SK-N-MC (cell line): ENCODE measurements around the gene MRPL17.

Source experiments
- DNase-seq: peaks from one replicate; pipeline ENCODE4 v3.0.0-alpha.2; 2011; ENCODE audit warnings: low read depth, low spot score
- H3K27ac ChIP-seq: fragments of 200-600 bp; sonication (generic); 2 replicates; pipeline ENCODE4 v1.5.1; 2016; ENCODE audit warnings: mixed run types
- H3K36me3 ChIP-seq: fragments of 200-600 bp; sonication (generic); 2 replicates; pipeline ENCODE4 v1.6.1; 2017; ENCODE audit warnings: antibody characterized with exemption, low read length, mixed read lengths; ENCODE audit not compliant: insufficient read depth
- H3K4me3 ChIP-seq: fragments of 200-600 bp; sonication (generic); 2 replicates; pipeline ENCODE4 v1.5.1; 2016
- H3K9ac ChIP-seq: fragments of 200-600 bp; sonication (generic); 2 replicates; pipeline ENCODE4 v1.8.0; 2017; ENCODE audit warnings: mixed run types, mixed read lengths; ENCODE audit not compliant: insufficient read length
- H3K9me3 ChIP-seq: fragments of 200-600 bp; sonication (generic); 2 replicates; pipeline ENCODE4 v1.6.1; 2017; ENCODE audit warnings: low read depth, mild to moderate bottlenecking, antibody characterized with exemption, low read length, moderate library complexity, mixed read lengths
- EZH2 ChIP-seq: fragments of 200-600 bp; sonication (generic); IDR thresholded peaks from one replicate; pipeline ENCODE4 v1.6.1; 2017; ENCODE audit warnings: antibody characterized with exemption
- FOXP2 ChIP-seq: optimal IDR thresholded peaks from 2 replicates; pipeline ENCODE3; 2011; ENCODE audit warnings: mild to moderate bottlenecking, moderate library complexity; ENCODE audit not compliant: insufficient read depth; ENCODE audit errors: extremely low read length, control extremely low read depth
- POLR2AphosphoS5 ChIP-seq: IDR thresholded peaks from 2 replicates; pipeline ENCODE4 v1.6.1; 2012; ENCODE audit warnings: mild to moderate bottlenecking, low read depth, low read length, borderline replicate concordance

Gene MRPL17

DNA sequence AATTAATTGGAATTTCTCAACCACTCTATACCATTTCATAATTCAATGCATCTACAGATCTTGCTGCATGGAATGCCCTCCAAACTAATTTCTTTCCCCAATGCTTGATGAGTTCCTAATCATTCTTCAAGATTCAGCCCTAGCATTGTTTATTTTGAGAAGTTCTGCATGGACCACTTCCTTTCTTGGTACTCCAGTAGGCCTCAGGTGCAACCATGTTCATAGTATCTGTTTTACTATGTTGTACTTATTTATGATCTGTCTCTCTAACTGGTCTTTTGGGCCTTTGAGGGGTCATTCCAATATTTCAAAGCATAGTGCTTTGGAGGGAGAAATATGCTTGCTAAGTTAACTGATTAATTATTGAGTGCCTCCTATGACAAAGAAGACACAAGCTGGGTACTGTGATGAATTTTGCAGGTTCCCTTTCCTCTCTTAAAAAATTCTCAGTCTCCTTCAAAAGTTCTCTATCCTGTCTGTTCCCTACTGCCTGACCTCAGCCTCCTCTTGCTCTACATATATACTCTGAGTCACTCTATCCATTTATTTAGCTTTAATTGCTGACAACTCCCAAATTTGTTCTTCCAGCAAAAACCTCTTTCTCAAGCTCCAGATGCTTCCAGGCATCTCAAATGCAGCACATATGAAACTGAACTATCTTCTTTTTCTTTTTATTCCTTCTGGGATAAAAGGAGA, 9.5 kb downstream of the MRPL17 start:
- H3K27ac ChIP-seq: peak overlapping the region; percentile 79; the same call in 1 of the 2 replicates
- H3K36me3 ChIP-seq: peaks cover 4% of the 10 kb centered on the region; the same call in 1 of the 2 replicates
- H3K9ac ChIP-seq: no peak overlapping the region
- H3K4me3 ChIP-seq: no peak overlapping the region
- DNase-seq: no peak
- TF ChIP-seq POLR2AphosphoS5: no peak
- no peak for TF ChIP-seq FOXP2
- TF ChIP-seq EZH2: no peak
- H3K9me3 ChIP-seq: peaks cover 5% of the 10 kb centered on the region; the same call in 1 of the 2 replicates

DNA sequence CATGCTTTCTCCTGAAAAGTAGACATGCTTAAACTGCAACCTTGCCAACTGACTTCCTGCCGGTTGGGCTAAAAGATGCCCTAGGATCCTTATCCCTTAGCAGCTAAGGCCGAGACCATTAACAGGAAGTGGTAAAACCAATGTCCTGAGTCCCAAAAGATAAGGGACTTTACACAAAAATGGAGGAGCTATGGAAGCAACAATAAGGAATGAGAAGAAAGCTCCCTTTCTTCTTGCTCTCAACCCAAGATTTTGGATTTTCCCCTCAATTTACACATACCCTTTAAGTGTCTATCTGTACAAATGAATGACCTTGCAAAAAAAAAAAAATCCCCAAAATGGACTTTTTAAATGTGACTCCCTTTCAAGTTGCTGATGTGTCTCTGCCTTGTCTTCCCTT, 11.1 kb downstream of the MRPL17 start:
- Histone ChIP-seq H3K27ac (no peak overlapping the region), H3K36me3 (0 out of 2 replicates have a peak, but pooled peaks cover 4% of the 10 kb centered on the region), H3K9me3 (peaks cover 5% of the 10 kb centered on the region; the same call in 1 of the 2 replicates), H3K9ac (no peak overlapping the region), H3K4me3 (no peak overlapping the region)
- DNase-seq: no peak
- no peak for TF ChIP-seq FOXP2
- TF ChIP-seq POLR2AphosphoS5: no peak
- no peak for TF ChIP-seq EZH2

DNA sequence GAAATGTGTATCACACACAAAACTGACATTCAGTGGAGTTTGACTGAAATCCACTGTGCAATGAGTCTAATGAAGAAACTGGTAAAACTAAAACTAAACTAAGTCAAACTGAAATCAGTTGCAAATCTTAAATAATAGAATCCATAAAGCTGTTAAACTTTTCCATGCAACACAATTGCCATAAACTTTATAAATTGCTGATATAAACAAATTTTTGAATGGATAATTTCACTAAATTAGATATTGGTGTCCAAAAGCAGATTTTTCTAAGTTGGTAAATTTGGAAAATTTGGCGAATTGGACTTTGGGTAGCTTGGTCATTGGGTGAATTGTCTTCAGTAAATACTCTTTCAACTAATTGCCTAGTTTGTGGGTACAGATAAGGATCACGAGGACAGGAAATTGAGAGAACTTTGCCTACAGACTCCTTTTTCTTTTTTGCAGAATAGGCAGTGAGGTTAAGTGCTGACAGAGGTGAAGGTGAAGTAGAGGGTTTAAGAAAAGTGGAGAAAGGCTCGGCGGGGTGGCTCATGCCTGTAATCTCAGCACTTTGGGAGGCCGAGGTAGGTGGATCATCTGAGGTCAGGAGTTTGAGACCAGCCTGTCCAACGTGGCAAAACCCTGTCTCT, 12.8 kb downstream of the MRPL17 start:
- Histone ChIP-seq H3K9me3 (no peaks in the 10 kb centered on the region), H3K27ac (no peak overlapping the region), H3K36me3 (no peaks in the 10 kb centered on the region), H3K4me3 (no peak overlapping the region), H3K9ac (no peak overlapping the region)
- DNase-seq: no peak
- TF ChIP-seq POLR2AphosphoS5: no peak; the same call in 1 of the 2 replicates
- TF ChIP-seq EZH2: no peak
- TF ChIP-seq FOXP2: no peak

DNA sequence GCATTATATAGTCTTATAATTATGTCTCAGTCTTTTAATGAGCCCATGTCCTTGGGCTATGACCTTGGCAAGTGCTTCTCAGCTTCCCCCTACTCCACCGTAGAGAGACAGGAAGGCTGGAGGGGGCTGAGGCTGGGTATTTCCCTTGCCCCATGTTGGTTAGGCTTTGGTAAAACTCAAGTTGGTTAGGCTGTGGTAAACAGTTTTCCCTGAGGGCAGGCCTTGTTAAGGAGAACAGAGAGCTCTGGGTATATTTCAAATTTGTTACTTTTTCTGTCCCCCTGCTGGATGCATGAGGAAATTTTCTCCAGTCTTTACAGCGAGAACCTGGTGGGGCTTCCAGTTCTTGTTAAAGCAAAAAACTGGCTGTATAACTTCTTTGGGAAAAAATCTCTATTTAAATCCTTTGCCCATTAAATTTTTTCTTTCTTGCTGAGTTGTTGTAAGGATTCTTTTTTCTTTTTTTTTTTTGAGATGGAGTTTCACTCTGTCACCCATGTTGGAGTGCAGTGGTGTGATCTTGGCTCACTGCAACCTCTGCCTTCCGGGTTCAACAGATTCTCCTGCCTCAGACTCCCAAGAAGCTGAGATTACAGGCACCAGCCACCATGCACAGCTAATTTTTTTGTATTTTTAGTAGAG, 15.3 kb downstream of the MRPL17 start:
- Histone ChIP-seq H3K4me3 (no peak overlapping the region), H3K36me3 (no peaks in the 10 kb centered on the region), H3K27ac (no peak overlapping the region), H3K9me3 (no peaks in the 10 kb centered on the region), H3K9ac (no peak overlapping the region)
- TF ChIP-seq EZH2: no peak
- no peak for TF ChIP-seq FOXP2
- TF ChIP-seq POLR2AphosphoS5: no peak
- peak; percentile 39 for DNase-seq

DNA sequence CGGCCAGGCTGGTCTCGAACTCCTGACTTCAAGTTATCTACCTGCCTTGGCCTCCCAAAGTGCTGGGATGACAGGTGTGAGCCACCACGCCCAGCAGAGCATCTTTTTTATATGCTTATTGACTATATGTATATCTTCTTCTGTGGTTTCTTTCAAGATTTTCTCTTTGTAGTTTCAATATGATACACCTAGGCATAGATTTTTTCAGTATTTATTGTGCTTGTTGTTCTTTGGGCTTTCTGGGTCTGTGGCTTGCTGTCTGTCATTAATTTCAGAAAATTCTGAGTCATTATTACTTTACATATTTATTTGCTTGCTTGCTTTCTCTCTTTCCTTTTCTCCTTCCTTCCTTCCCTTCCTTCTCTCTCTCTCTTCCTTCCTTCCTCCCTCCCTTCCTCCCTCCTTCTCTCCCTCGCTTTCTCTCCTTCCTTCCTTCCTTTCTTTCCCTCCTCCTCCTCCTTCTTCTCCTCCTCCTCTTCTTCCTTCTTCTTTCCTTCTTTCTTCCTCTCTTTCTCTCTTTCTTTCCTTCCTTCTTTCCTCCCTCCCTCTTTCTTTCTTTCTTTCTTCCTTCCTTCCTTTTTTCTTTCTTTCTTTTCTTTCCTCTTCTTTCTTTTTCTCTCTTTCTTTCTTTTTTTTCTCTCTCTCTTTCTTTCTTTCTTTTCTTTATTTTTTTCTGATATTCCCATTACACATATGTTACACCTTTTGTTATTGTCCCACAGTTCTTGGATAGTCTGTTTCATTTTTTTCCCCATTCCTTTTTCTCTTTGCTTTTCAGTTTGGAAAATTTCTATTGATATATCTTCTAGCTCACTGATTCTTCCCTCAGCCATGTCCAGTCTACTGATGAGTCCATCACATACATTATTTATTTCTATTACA, 16.6 kb downstream of the MRPL17 start:
- Histone ChIP-seq H3K4me3 (no peak overlapping the region), H3K9me3 (no peaks in the 10 kb centered on the region), H3K36me3 (no peaks in the 10 kb centered on the region), H3K9ac (no peak overlapping the region), H3K27ac (no peak overlapping the region)
- TF ChIP-seq EZH2 (no peak), POLR2AphosphoS5 (no peak), FOXP2 (no peak)
- no peak for DNase-seq

DNA sequence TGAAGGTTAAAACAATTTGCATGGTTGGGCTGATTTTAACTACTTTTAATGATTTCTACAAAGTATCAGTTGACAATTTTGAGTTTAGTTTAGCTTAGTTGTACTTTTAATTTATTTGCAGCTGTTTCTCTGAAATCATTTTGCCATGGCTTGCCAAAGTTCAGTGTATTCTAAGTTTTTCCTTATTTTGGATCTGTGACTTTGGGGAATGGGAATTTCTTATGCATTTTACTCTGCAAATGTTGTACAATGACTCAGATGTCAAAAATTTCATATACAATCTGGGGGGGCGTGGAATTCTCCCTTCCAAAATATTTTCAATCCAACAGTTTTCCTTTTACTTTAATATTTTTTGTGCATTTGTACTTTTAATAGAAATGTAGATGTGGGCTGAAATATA, 18.6 kb downstream of the MRPL17 start:
- no peak for TF ChIP-seq EZH2
- TF ChIP-seq FOXP2: no peak
- no peak for TF ChIP-seq POLR2AphosphoS5
- Histone ChIP-seq H3K9ac (no peak overlapping the region), H3K27ac (peak overlapping the region; percentile 44; the same call in 1 of the 2 replicates), H3K9me3 (no peaks in the 10 kb centered on the region), H3K36me3 (no peaks in the 10 kb centered on the region), H3K4me3 (no peak overlapping the region)
- DNase-seq: no peak

DNA sequence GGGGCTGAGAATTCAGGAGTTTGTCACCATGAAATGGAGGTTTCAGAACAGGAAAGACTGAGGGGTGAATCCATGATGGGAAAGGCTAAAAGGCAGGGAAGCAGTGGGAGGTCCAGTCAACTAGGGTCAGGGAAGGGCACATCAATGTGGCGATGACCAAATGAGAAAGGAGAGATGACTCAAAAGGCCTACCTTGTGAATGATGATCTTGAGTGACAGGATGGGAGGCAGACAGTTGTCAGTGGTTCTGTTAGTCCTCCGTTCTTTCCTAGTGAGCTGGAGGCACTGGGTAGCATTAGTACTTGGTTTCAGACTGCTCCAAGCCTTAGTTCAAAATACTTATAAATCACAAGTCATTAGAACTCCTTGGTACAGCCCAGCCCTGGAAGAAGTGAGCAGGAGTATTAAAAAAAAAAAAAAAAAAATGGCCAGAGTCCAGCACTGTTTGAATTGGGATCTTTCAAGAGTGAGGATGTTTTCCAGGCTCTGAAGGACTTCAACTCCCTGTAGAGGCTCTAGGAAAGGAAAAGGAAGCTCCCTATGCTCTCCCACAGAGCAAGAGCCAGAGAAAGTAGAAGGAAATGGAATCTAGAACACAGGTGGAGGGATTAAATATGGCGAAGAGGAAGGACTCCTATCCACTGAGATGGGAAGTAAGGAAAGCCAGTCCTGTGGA, 19.2 kb downstream of the MRPL17 start:
- no peak for DNase-seq
- TF ChIP-seq POLR2AphosphoS5 (no peak), FOXP2 (no peak), EZH2 (no peak)
- no peaks in the 10 kb centered on the region for H3K9me3 ChIP-seq
- peak overlapping the region; percentile 44; the same call in 1 of the 2 replicates for H3K27ac ChIP-seq
- H3K9ac ChIP-seq: no peak overlapping the region
- H3K4me3 ChIP-seq: no peak overlapping the region
- H3K36me3 ChIP-seq: no peaks in the 10 kb centered on the region

DNA sequence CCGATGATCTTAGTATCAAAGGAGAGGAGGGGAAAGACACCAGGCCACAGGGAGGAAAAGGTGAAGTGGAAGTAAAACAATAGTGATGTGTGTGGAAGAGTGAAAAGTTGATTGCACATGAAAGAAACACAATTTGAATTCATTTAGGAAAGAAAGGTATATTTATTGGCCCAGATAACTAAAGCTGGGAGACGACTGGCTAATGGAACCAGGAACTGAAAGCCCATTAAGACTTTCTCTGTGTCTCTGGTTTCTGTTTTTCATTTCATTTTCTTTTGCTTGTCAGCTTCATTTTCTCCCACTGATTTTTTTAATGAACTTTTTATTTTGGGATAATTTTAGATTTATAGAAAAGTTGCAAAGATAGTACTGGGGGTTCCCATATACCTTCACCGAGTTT, 22.4 kb downstream of the MRPL17 start:
- Histone ChIP-seq H3K27ac (no peak overlapping the region), H3K36me3 (no peaks in the 10 kb centered on the region), H3K9ac (no peak overlapping the region), H3K4me3 (no peak overlapping the region), H3K9me3 (no peaks in the 10 kb centered on the region)
- no peak for DNase-seq
- no peak for TF ChIP-seq EZH2
- no peak for TF ChIP-seq FOXP2
- TF ChIP-seq POLR2AphosphoS5: no peak
